HG03108 (cell line): ENCODE data around the gene MAP3K15.
"Not testable (repeated sequence)": the region's sequence is repeated elsewhere in the genome, so short reads cannot be mapped to it uniquely, and the experiment has no call there.

ENCODE experiments used
- ATAC-seq: cut with Tn5 transposase; IDR thresholded peaks from one replicate; pipeline ENCODE4 v1.9.1; 2021; ENCODE audit warnings: moderate library complexity; ENCODE audit not compliant: unreplicated experiment

The MAP3K15 gene

GRCh38 chrX:19541196-19541595 is 25.9 kb upstream of the MAP3K15 start:
- ATAC-seq = no peak

GRCh38 chrX:19540076-19540475 is 24.8 kb upstream of the MAP3K15 start:
- ATAC-seq = no peak

- ATAC-seq = no peak
These were observed 24.4 kb upstream of the MAP3K15 start for GRCh38 chrX:19539665-19540064.

GRCh38 chrX:19535476-19535875 is 20.2 kb upstream of the MAP3K15 start:
- ATAC-seq = no peak

- no peak for ATAC-seq
These were observed 17.4 kb upstream of the MAP3K15 start for GRCh38 chrX:19532709-19533108.

- ATAC-seq = no peak
These were observed 2.7 kb upstream of the MAP3K15 start for GRCh38 chrX:19517965-19518364.

GRCh38 chrX:19515615-19516105 is 352 bp upstream of the MAP3K15 start:
- ATAC-seq = no peak

- ATAC-seq = no peak
These were observed 1.9 kb downstream of the MAP3K15 start for GRCh38 chrX:19513383-19513782.

GRCh38 chrX:19512961-19513360 is 2.3 kb downstream of the MAP3K15 start:
- no peak for ATAC-seq

- no peak for ATAC-seq
These were observed 2.9 kb downstream of the MAP3K15 start for GRCh38 chrX:19512359-19512758.

- not testable (repeated sequence) for ATAC-seq
These were observed 3.5 kb downstream of the MAP3K15 start for GRCh38 chrX:19511796-19512195.

- no peak for ATAC-seq
These were observed 18.6 kb downstream of the MAP3K15 start for GRCh38 chrX:19496711-19497110.

GRCh38 chrX:19487520-19488200 is 27.6 kb downstream of the MAP3K15 start:
- no peak for ATAC-seq

- no peak for ATAC-seq
These were observed 35.9 kb downstream of the MAP3K15 start for GRCh38 chrX:19479458-19479857.

GRCh38 chrX:19468383-19468782 is 46.9 kb downstream of the MAP3K15 start:
- not testable (repeated sequence) for ATAC-seq

- ATAC-seq = no peak
These were observed 52.4 kb downstream of the MAP3K15 start for GRCh38 chrX:19462879-19463278.

- ATAC-seq = no peak
These were observed 53.1 kb downstream of the MAP3K15 start for GRCh38 chrX:19462231-19462630.

GRCh38 chrX:19457662-19458061 is 57.6 kb downstream of the MAP3K15 start:
- no peak for ATAC-seq

- no peak for ATAC-seq
These were observed 67.2 kb downstream of the MAP3K15 start for GRCh38 chrX:19448077-19448476.

GRCh38 chrX:19446397-19446796 is 68.9 kb downstream of the MAP3K15 start:
- no peak for ATAC-seq

GRCh38 chrX:19445772-19446171 is 69.5 kb downstream of the MAP3K15 start:
- ATAC-seq = not testable (repeated sequence)

GRCh38 chrX:19443869-19444526 is 71.3 kb downstream of the MAP3K15 start:
- no peak for ATAC-seq
